GM21786 (cell line): ENCODE results near the gene FYN.
"Not testable (repeated sequence)": the region's sequence is repeated elsewhere in the genome, so short reads cannot be mapped to it uniquely, and the experiment has no call there.

Experiments used
- ATAC-seq: cut with Tn5 transposase; IDR thresholded peaks from one replicate; pipeline ENCODE4 v1.9.1; 2021; ENCODE audit not compliant: unreplicated experiment

The FYN gene

DNA sequence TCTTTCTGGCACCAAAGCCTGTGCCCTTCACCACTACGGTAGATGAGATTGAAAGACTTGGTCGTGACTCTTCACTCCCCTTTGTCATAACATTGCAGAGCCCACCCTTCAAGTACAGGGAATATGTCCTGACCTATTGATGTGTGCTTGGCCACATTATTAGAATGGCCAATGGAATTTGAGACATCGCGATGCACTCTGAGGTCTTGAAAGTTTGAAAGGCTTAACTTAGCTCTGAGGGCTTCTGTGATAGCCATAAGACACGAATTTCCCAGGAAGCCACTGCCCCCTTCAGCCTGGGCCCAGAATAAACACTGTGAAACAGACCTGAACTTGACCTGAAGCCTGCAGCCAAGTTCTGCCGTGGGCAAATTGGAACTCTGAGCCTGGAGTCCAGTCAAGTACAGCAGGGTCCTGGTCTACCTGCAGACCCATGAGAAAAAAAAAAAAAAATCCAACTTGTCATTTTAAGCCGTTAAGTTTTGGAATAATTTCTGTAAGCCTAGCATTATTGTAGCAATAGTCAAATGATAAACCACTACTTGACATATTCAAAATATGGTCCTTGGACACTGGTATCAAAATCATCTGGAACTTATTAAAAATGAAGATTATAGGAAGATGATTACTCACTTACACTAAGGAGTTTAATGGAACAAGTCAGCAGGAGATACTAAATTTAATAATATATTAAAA, 230.6 kb downstream of the FYN start:
- ATAC-seq = peak; percentile 80

DNA sequence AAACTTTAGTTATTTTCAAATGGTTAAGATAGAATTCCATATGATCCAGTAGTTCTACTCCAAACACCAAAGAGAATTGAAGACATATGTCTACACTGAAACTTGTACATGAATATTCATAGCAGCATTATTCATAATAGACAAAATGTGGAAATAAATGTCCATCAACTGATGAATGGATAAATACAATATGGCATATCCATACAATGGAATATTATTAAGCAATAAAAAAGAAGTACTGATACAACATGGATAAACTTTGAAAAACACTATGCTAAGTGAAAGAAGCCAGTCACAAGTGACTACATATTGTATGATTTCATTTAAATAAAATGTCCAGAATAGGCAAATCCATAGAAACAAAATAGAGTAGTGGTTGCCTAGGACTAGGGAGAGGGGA, 234.0 kb downstream of the FYN start:
- no peak for ATAC-seq

DNA sequence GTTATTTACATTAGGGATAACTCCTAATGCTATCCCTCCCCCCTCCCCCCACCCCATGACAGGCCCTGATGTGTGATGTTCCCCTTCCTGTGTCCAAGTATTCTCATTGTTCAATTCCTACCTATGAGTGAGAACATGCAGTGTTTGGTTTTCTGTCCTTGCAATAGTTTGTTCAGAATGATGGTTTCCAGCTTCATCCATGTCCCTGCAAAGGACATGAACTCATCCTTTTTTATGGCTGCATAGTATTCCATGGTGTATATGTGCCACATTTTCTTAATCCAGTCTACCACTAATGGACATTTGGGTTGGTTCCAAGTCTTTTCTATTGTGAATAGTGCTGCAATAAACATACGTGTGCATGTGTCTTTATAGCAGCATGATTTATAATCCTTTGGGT, 238.3 kb downstream of the FYN start:
- not testable (repeated sequence) for ATAC-seq

DNA sequence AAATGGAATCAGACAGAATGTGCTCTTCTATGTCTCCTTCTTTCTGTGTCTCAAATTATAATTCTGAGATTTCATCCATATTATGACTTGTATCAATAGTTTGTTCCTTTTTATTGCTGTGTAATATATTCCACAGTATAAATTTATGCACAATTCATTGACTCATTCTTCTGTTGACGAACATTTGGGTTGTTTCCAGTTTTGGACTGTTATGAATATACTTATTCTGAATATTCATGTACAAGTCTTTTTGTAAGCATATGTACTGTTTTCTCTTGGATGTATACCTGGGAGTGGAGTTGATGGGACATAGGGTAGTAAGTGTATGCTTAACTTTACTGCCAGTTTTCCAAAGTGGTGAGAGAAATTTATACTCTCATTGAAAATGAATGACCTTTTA, 239.4 kb downstream of the FYN start:
- no peak for ATAC-seq

DNA sequence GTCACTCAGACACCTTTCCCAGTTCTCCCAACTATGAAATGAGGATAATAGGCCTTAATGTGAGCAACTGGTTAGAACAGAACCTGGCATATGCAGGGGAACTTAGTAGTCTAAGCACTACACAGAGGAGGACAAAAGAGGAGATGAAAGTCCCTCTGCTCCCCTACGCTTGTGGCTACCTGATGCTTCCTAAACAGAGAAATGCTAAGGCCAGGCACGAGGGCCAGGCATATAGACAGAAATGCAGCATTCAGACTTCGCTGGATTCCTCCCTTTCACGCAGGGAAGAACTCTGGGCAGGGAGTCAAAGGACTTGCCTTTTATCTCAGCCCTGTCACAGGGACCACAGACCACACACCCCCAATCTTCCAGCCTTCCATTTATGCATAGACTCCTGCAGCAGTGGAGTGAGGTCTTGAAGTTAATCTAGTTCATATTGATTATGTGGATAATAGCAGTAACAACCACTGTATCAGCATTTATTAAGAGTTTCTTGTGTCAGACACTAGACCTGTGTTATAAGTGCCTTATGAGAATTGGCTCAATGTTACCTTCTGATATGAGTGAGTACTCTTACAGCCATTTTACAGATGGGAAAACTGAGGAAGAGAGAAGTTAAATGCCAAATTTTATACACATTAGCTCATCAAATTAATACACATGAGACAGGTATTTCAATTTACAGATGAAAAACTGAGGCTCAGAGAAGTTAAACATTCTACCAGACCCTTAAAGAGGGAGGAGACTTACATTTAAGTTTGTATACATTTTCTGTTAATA, 240.6 kb downstream of the FYN start:
- no peak for ATAC-seq

DNA sequence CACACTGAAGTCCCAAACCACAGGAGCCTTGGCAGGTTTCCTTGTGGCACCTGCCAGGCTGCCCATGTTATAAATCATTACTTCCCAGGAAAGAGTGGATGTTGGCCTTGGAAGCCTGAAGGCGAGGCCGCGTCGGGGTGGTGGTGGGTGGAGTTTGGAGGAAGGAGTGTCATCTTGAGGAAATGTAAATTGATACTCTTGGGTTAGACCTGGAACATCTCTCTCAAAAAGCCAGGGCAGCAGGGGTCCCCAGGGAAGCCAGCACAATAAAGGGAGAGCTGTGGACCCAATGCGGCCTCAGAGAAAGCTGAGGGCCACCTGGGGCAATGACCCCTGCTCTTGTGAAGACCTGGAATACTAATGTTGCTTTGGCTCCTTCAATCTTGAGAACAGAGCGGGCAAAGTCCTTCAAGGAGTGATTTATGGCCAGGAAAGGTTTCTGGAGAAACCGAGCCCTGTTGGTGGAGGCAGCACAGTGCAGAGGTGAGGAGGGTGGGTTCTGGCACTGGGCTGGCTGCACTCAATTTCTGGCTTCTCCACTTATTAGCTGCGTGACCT, 241.3 kb downstream of the FYN start:
- ATAC-seq = no peak

DNA sequence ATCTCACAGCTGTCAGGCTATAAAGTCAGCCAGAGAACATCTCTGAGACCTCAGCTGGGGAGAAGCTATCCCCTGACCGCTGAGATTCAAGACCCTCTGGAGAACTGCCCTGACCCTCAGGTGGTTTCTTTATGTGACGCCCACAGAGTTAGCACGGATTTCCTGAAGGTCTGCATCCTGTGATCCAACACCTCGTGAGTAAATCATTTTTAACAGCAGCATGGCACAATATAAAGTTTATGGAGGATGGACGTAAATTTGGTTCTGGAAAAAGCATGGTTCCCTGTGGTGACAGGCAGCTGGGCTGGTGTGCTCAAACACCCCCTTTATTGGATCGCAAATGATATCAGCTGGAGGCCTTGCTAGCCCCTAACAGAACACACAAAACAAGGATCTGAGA, 242.2 kb downstream of the FYN start:
- ATAC-seq = no peak

DNA sequence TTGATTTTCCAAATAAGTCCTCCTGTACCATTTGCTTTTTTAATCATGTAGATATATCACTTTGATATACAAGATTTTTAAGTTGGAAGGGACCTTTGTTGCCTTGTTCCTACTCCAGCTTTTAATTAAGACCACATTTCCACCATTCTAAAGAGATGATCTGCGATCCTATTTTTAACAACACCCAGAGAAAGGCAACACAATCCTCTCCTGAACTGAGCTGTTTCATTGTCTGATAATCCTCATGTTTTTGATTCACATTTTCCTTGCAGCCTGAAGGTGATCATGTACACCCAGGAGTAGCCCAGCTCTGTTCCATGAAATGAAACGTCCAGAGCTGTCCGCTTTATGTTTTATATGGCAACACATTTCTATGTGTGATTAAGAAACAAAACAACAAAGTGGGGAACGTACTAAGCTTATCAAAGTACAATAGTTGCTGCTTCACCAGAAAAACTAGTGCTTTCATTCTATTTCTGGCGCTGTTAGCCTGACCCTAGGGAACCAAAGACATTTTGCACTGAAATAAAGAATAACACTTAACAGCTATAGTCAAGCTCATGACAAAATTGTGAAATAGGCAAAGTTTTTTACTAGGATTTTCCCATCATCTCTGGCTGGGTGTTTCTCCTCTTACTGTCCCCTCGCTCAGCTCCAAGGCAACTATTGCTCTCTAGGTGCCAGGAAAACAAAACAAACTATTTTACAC, 245.0 kb downstream of the FYN start:
- no peak for ATAC-seq

DNA sequence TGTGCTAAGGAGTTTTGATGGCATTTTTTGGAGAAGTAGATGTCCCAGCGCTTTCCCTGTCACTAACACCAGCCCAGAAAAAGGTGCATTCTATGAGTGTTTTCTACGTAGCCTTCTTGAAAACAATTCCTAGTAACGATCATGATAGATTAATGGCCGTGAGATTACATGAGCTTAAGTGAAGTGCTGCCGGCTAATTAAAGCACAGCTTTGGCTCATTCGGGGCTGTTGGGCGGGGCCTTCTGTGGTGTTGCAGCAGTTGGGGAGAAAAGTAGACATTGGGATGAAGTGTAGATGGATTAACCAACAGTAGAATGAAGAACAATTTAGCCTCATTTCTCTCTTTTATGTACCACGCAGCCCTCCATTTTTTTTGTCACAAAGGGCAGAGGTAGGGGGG, 246.8 kb downstream of the FYN start:
- no peak for ATAC-seq

DNA sequence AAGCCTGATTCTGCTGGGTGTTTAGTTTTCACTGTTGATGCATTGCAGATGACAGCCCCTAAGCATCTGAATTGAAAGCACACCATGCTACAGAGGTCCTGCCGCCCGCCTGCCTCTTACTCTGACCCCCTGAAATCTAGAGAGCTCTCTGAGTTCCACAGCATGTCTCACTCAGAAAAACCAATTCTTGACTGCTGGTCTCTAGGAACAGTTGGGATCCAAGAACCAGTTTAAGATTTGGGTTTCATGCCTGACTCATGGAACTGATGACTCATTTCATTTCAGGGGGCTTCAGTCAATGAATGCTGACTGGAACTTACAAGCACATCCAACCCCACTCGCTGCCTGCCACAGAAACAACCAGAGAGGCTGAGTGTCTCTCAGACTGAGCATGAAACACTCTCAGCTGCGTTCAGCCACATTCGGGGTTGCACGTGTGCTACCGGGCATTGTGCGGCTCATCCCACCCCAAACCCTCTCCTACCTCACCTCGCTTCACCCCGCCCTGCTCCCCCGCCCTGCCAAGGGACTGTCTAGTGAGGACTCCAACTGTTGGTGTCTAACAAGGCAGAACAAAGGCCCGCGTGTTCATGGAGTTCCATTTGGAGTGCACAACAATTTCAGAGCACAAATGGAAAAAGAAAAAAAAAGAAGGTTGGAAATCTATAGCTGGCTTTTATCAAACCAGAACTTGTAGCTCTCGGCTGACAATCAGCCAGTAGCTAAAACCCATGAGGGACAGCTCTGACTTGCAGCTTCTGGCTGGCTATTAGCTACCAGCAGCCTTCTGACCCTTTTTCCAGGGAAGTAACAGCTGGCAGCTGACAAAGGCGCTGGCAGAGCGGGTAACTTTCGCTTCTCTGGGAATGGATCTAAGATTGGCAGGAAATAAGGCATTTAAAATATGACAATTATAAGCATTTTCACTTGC, 247.5 kb downstream of the FYN start:
- no peak for ATAC-seq

DNA sequence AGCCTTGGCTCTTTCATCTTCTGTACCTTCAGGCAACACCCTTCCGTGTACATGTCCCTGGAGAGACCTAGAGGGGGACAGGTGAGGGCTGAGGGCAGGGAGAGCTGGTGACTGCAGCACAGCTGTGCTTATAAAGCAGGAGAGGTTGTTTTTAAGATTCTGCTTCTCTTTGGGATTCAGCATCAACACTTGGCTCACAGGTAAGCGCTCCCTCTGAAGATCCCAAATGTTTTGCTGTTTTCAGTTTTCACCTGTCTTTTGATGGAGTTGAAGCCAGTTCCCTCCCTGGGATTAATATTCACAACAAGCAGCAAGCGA, 248.2 kb downstream of the FYN start:
- ATAC-seq = no peak

DNA sequence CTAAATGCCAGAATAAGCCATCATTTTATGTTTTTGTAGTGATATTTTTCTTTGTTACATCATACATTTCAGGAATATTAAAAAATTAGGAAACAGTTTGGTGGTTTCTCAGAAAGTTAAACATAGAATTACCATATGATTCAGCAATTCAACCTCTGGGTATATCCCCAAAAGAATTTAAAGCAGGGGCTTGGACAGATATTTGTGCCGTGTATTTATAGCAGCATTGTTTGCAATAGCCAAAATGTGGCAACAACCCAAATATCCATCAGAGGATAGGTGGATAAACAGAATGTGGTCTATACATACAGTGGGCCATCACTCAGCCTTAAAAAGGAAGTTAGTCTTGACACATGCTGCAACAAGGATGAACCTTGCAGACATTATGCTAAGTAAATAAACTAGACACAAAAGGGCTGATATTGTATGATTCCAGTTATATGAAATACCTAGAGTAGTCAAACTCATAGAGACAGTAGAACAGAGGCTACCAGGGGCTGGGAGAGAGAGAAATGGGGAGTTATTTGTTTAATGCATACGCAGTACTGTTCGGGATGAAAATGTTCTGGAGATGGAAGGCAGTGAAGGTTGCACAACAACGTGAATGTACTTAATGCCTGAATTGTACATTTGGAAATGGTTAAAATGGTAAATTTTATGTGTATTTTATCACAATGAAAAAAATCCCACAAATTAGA, 248.7 kb downstream of the FYN start:
- no peak for ATAC-seq

DNA sequence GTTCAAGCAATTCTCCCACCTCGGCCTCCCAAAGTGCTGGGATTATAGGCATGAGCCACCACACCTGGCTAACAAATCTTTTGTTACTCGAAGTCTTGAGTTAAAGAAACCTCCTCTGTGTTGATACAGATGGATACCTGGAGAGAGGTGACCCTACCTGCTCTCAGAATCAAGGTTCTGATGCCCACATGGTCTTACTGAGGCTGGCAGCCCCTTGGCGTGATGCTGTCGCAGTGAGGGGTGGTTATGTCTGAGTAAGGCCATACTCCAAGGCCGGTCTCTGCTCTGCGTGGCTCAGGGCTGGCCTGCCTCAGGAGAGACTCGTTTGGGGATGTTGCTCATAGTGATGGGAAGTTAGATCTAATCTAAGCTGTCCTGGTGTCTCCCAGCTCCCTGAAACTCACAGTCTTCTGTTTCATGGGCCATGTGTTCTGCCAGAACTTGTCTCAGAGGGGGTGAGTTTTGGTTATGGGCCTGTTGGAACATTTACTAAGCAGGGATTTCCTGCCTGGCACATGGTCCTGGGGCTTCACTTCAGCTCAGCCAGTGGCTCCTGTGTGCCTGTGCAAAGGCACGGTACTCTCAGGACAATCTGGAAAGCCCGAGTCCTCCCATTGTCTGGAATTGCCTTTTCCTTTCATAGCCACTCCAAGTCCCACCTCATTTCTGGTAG, 250.1 kb downstream of the FYN start:
- no peak for ATAC-seq

DNA sequence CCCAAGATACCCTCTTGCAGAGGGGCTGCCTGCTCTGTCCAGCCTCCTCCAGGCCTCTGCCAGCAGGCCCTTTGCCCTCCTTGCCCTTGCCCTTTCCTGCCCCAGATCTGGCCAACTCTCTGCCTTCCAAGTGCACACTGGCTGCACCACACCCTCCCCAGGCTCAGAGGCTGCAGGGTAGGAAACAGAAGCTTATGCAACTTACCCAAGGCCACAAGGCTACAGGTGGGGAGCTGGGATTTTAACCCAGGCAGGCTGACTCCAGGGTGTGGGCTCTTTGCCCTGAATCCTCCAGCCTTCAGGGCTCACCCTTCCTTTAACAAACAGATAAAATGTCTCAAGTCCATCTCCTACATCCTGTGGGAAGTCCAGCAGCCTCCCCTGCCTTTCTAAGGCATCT, 253.1 kb downstream of the FYN start:
- no peak for ATAC-seq

DNA sequence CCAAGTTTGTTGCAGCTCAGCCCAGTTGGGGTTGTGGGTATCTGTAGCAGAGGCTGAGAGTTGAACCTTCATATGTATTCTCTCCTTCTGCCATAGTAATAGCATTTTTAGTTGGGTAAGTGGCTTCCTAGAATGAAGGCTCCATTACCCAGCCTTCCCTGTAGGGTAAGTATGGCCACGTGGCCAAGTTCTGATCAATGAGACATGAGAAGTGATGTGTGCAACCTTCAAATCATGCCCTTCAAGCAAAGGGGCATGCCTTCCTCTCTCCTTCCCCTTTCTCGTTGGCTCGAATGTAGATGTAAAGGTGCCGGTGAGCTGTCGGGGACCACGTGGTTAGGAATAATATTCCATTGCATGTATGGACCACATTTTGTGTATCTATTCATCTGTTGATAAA, 254.8 kb downstream of the FYN start:
- ATAC-seq = no peak

DNA sequence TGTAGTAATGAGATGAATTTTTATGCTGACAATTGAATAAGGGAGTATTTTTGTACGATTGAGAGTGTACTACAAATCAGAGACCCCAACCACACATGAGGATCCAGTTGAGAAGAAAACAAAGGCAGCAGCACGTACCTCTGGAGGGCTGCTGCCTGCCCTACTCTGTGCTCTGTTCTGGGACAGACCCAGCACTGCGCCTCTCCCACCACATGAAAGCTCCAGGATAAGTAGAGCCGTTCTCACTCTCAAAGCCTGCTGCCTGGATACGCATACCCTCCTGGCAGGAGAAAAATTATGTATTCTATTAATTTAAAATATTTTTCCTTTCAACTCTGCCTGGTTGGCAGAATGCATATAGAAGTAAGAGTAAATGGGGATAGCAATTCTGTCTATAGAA, 256.1 kb downstream of the FYN start:
- ATAC-seq = no peak

DNA sequence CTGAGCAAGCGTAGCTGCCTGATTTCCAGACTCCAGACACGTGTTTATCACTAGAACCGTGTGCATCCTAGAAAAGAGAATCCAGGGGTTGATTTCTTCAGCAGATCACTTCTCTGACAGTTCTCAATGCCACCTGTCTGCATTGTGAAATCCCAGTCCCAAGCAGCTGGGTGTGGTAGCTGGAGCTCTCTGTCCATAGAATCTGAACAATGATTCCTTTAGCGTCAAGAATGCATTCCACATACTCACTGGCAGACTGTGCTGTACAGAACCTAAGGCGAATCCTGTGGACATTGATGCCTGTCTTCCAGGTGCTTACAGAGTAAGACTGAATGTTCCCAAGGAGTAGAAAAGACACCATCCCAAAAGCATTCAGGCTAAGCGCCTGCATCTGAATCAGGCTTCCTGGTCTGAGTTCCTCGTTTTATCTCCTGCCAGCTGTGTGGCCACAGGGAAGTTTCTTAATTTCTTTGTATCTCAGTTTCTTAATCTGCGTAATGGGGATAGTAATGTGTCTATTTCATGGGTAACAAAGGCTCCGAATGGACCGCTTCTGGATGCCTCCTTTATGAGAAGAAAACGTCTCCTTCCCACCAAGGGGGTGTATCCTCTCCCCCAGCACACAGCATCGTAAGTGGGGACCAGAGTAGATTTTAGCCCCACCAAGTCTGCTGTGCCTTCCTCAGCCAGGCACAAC, 257.2 kb downstream of the FYN start:
- no peak for ATAC-seq

DNA sequence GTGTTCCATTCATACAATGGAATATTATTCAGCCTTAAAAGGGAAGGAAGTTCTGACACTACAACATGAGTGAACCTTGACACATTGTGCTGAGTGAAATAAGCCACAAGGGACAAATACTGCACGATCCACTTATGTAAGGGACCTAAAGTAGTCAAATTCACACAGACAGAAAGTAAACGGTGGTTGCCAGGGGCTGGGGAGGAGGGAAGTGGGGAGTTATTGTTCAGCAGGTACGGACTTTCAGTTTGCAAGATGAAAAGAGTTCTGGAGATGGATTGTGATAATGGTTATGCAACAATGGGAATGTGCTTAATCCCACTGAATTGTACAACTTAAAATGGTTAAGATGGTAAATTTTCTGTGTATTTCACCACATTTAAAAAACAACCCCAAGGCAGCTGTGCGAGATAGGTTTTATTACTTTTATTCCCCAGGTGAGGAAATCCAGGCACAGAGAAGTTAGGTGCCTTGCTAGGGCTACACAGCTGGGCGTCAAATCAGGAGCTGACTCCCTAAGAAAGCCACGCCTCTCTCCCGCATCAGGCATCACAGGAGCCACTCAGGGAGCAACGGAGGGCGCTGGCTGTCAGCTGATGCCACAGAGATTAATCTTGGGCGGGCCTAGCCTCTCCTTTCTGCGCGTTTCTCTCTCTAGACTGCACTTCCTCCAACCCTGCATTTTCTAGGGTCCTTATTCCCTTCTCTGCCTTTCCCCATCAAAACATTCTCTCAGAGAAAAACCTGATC, 258.2 kb downstream of the FYN start:
- no peak for ATAC-seq
